ENCODE measurements around the gene B4GALT2. TPM values are rescaled to one million over a fixed set of nuclear protein-coding genes. Genes with fewer than 3 reads are reported as not detected.
A peak's percentile ranks its signal among the peaks of the same experiment; 100 is the strongest.

Gene B4GALT2
- total and polyA plus RNA-seq, 2 of the 8 experiments (the other 6 are each of a cell fraction or from before 2014, with no cell fraction given), result 56.5 to 121 TPM

DNA sequence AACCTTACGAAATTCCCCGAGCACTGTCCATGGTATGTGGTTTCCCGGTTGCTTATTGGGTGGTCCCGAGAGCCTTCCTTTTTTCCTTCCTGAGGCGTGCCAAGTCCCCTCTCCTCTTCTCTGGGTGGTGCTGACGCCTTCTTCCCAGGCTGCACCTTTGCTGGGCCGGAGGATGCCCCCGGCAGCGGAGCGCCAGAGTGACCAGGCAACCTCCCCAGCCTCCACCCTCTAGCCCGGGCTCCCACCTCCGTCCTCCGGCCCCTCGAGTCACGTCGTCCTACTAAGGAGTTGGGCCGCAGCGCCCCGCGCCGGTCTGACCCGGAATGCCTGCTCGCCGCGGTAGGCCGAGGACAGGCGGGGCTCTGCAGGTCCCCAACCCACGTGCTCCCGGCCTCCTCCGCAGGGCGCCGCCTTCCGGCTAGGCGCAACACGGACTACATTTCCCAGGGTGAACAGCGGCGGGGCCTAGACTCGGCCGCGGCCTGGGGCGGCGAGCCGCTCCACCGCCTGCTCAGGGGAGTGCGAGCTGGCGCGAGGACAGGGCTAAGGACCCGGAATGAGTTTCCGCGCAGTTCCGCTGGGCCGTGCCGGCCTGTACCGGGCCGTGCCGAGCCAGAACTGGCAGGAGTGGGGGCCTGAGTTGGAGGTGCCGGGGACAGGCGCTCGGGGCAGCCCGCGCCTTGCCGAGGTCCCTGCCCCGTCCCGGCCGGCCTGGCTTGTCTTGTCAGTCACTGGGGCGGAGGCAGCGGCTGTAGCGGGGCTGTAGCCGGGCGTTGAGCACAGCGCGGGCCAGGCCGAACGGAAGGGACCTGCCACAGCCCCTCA lies 32.6 kb upstream of the B4GALT2 start, which contains the start of gene IPO13 (continued):
- TF ChIP-seq CHD7 (IDR thresholded peaks at IDR 0.05; ENCODE audit: insufficient replicate concordance, low read length), result no peak
- peak; percentile 100 for TF ChIP-seq SP4 (IDR thresholded peaks at IDR 0.05; ENCODE audit: low read length)
- TF ChIP-seq SIN3A (conservative IDR thresholded peaks at IDR 0.05 in 1 of 2, IDR thresholded peaks at IDR 0.05 in 1 of 2; ENCODE audit: low read depth in 1 of 2, low read length in 2 of 2), result peak; percentile 82 to 92; a peak in 2 of 4 replicates
- TF ChIP-seq SIRT6 (IDR thresholded peaks at IDR 0.05; ENCODE audit: low read length), result no peak
- TF ChIP-seq EP300 (IDR thresholded peaks at IDR 0.05; ENCODE audit: borderline replicate concordance in 1 of 2, low read depth in 2 of 2, low read length in 2 of 2), result no peak
- no peak for TF ChIP-seq KDM5A (IDR thresholded peaks at IDR 0.05; ENCODE audit: low read length)
- TF ChIP-seq PHF8 (conservative IDR thresholded peaks at IDR 0.05; ENCODE audit: low read depth, low read length), result no peak; the same call in 1 of the 2 replicates
- peak; percentile 87 for TF ChIP-seq TEAD4 (IDR thresholded peaks at IDR 0.05; ENCODE audit: low read depth, low read length)
- TF ChIP-seq BACH1 (IDR thresholded peaks at IDR 0.05; ENCODE audit: low read length), result peak; percentile 33; the same call in 1 of the 2 replicates

Data from H1 (cell line).